GM23338 (cell line): Measurements from ENCODE around the gene HTR1D. TPM values are rescaled to one million over a fixed set of nuclear protein-coding genes. Genes with fewer than 3 reads are reported as not detected.
A peak's percentile ranks its signal among the peaks of the same experiment; 100 is the strongest.

Experiments used
- ATAC-seq: fragments of 200-7000 bp; cut with Tn5 transposase; 3 replicates; pipeline ENCODE4 v1.9.1; 2020
- DNase-seq: peaks from one replicate; pipeline ENCODE4 v3.0.0-alpha.2; 2015; ENCODE audit warnings: low spot score
- H2AFZ ChIP-seq: fragments of 200-600 bp; sonication (generic); 2 replicates; pipeline ENCODE4 v1.8.0; 2016; ENCODE audit warnings: antibody characterized with exemption, mild to moderate bottlenecking, moderate library complexity
- H3F3A ChIP-seq: fragments of 200-600 bp; sonication (generic); replicated peaks from 2 replicates; pipeline ENCODE4 v1.8.0; 2017; ENCODE audit warnings: antibody characterized with exemption, mixed run types, low read depth
- H3K27ac ChIP-seq: fragments of 200-600 bp; sonication (generic); 2 replicates; pipeline ENCODE4 v1.6.1; 2016; ENCODE audit warnings: low read depth
- H3K27me3 ChIP-seq: fragments of 200-600 bp; sonication (generic); 2 replicates; pipeline ENCODE4 v1.8.0; 2016; ENCODE audit warnings: mild to moderate bottlenecking, mixed run types, moderate library complexity; ENCODE audit not compliant: insufficient read depth
- H3K36me3 ChIP-seq: fragments of 200-600 bp; sonication (generic); 2 replicates; pipeline ENCODE4 v1.8.0; 2016; ENCODE audit warnings: mild to moderate bottlenecking; ENCODE audit not compliant: insufficient read depth
- H3K4me1 ChIP-seq: fragments of 200-600 bp; sonication (generic); 2 replicates; pipeline ENCODE4 v1.8.0; 2016; ENCODE audit warnings: mild to moderate bottlenecking, moderate library complexity; ENCODE audit not compliant: insufficient read depth
- H3K4me2 ChIP-seq: fragments of 200-600 bp; sonication (generic); 2 replicates; pipeline ENCODE4 v1.7.1; 2017; ENCODE audit warnings: mixed run types
- H3K4me3 ChIP-seq: fragments of 200-600 bp; sonication (generic); 2 replicates; pipeline ENCODE4 v1.6.1; 2016; ENCODE audit warnings: mixed run types
- H3K79me2 ChIP-seq: fragments of 200-600 bp; sonication (generic); replicated peaks from 2 replicates; pipeline ENCODE4 v1.8.0; 2017; ENCODE audit warnings: mild to moderate bottlenecking; ENCODE audit not compliant: insufficient read depth
- H3K9me2 ChIP-seq: fragments of 200-600 bp; sonication (generic); 2 replicates; pipeline ENCODE4 v1.8.0; 2017; ENCODE audit not compliant: insufficient read depth
- H4K20me1 ChIP-seq: fragments of 200-600 bp; sonication (generic); replicated peaks from 2 replicates; pipeline ENCODE4 v1.8.0; 2017; ENCODE audit warnings: mild to moderate bottlenecking; ENCODE audit not compliant: insufficient read depth
- H3K27ac Mint-ChIP-seq: 2 replicates; pipeline ENCODE4 v1.8.0; 2020; ENCODE audit warnings: inconsistent platforms, mild to moderate bottlenecking, moderate library complexity, mixed read lengths
- H3K27me3 Mint-ChIP-seq: 3 replicates; pipeline ENCODE4 v1.8.0; 2022; ENCODE audit warnings: low read depth, mild to moderate bottlenecking, moderate library complexity, mixed read lengths, inconsistent platforms; ENCODE audit not compliant: insufficient read depth, poor library complexity
- H3K36me3 Mint-ChIP-seq: 3 replicates; pipeline ENCODE4 v1.8.0; 2021; ENCODE audit warnings: low read depth, mild to moderate bottlenecking, inconsistent platforms, moderate library complexity, mixed read lengths
- H3K4me1 Mint-ChIP-seq: 3 replicates; pipeline ENCODE4 v1.8.0; 2020; ENCODE audit warnings: mild to moderate bottlenecking, inconsistent platforms, mixed read lengths
- H3K4me3 Mint-ChIP-seq: 3 replicates; pipeline ENCODE4 v1.8.0; 2021; ENCODE audit warnings: moderate library complexity, mild to moderate bottlenecking, inconsistent platforms, mixed read lengths
- H3K9me3 Mint-ChIP-seq: 3 replicates; pipeline ENCODE4 v1.8.0; 2020; ENCODE audit warnings: moderate library complexity, mild to moderate bottlenecking, inconsistent platforms, mixed read lengths
- CREB1 ChIP-seq: fragments of 250-450 bp; sonication (Bioruptor Pico); IDR thresholded peaks from 2 replicates; pipeline ENCODE4 v1.5.0; 2020; ENCODE audit warnings: low read depth, mild to moderate bottlenecking, moderate library complexity
- ETS1 ChIP-seq: IDR thresholded peaks from 2 replicates; pipeline ENCODE4 v1.6.1; 2016; ENCODE audit warnings: antibody characterized with exemption
- EZH2 ChIP-seq: fragments of 200-600 bp; sonication (generic); IDR thresholded peaks from one replicate; pipeline ENCODE4 v1.8.0; 2017; ENCODE audit warnings: antibody characterized with exemption, mild to moderate bottlenecking, low read depth; ENCODE audit not compliant: unreplicated experiment
- EZH2phosphoT487 ChIP-seq: fragments of 200-600 bp; sonication (generic); IDR thresholded peaks from one replicate; pipeline ENCODE4 v1.8.1; 2018; ENCODE audit warnings: antibody characterized with exemption; ENCODE audit not compliant: unreplicated experiment
- POLR2AphosphoS5 ChIP-seq: IDR thresholded peaks from 2 replicates; pipeline ENCODE4 v1.6.1; 2016; ENCODE audit warnings: antibody characterized with exemption, low read depth
- REST ChIP-seq: IDR thresholded peaks from one replicate; pipeline ENCODE4 v1.6.1; 2018; ENCODE audit warnings: antibody characterized with exemption; ENCODE audit not compliant: unreplicated experiment
- ZNF331 ChIP-seq: fragments of 250-450 bp; sonication (Bioruptor Pico); IDR thresholded peaks from 2 replicates; pipeline ENCODE4 v1.5.0; 2020; ENCODE audit warnings: low read depth, mild to moderate bottlenecking, moderate library complexity
- ZNF462 ChIP-seq: fragments of 250-450 bp; sonication (Bioruptor Pico); IDR thresholded peaks from 2 replicates; pipeline ENCODE4 v1.5.0; 2020; ENCODE audit warnings: mild to moderate bottlenecking, moderate library complexity
- polyA plus RNA-seq: library from polyadenylated mRNA; unstranded; fragments of >200 nt; fragmentation: Nextera tagmentation; extraction: Ambion mirVana; gene quantifications from 2 replicates; pipeline ENCODE4 v1.2.1, GENCODE V29; 2016
- total RNA-seq: library from RNA; depleted of rRNA; stranded (reverse); fragments of >200 nt; shearing (Covaris generic); gene quantifications from 2 replicates; pipeline ENCODE4 v1.2.3, GENCODE V29; 2014
- TF ChIP-seq, protein P1 (sequence below), 2 experiments: fragments of 200-600 bp in 1 of 2; sonication (generic) in 1 of 2; conservative IDR thresholded peaks; 2 replicates each; pipeline versions ENCODE4 v1.5.1 to v1.6.1; 2016 to 2017; ENCODE audit warnings: antibody characterized with exemption in 2 of 2, low read depth in 2 of 2, mild to moderate bottlenecking in 2 of 2, moderate library complexity in 1 of 2

Gene HTR1D
- total and polyA plus RNA-seq, 2 experiments from 2014 or later = 2.4 to 4.1 TPM

GRCh38 chr1:23168445-23169194 is 48.7 kb downstream of the HTR1D start, which contains the start of gene LUZP1:
TSS of gene LUZP1 (minus strand) at chr1:23168856.
- Histone ChIP-seq H3K79me2 (peaks cover 40% of the 10 kb centered on the region), H3K4me3 (peak within 1 kb of the TSS; percentile 98), H3K27ac (peak within 1 kb of the TSS; percentile 97), H3K9me2 (no peaks in the 10 kb centered on the region), H3F3A (0 out of 2 replicates have a peak, but pooled peaks cover 2% of the 10 kb centered on the region), H3K27me3 (no peaks in the 10 kb centered on the region), H3K4me1 (peaks cover 21% of the 10 kb centered on the region), H4K20me1 (peaks cover 33% of the 10 kb centered on the region), H2AFZ (peak within 1 kb of the TSS; percentile 82), H3K36me3 (no peaks in the 10 kb centered on the region), H3K4me2 (peak within 1 kb of the TSS; percentile 84)
- H3K27ac Mint-ChIP-seq = peak within 1 kb of the TSS; percentile 98
- peak; percentile 81 for DNase-seq
- TF ChIP-seq ZNF331 (CRISPR knock-in tag) = no peak
- TF ChIP-seq ZNF462 (CRISPR knock-in tag) = no peak
- TF ChIP-seq POLR2AphosphoS5 = peak; percentile 98
- TF ChIP-seq CREB1 (CRISPR knock-in tag) = peak; percentile 96
- TF ChIP-seq, protein P1, sequence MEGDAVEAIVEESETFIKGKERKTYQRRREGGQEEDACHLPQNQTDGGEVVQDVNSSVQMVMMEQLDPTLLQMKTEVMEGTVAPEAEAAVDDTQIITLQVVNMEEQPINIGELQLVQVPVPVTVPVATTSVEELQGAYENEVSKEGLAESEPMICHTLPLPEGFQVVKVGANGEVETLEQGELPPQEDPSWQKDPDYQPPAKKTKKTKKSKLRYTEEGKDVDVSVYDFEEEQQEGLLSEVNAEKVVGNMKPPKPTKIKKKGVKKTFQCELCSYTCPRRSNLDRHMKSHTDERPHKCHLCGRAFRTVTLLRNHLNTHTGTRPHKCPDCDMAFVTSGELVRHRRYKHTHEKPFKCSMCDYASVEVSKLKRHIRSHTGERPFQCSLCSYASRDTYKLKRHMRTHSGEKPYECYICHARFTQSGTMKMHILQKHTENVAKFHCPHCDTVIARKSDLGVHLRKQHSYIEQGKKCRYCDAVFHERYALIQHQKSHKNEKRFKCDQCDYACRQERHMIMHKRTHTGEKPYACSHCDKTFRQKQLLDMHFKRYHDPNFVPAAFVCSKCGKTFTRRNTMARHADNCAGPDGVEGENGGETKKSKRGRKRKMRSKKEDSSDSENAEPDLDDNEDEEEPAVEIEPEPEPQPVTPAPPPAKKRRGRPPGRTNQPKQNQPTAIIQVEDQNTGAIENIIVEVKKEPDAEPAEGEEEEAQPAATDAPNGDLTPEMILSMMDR (conservative IDR thresholded peaks at IDR 0.05; ENCODE audit: low read depth in 2 of 2) = 0 out of 4 replicates have a peak, but pooled peaks of 1 of the 2 experiments have one; percentile 4
- TF ChIP-seq REST = no peak
- TF ChIP-seq ETS1 = no peak
- no peak for TF ChIP-seq EZH2phosphoT487
- TF ChIP-seq EZH2 = no peak
- peaks cover 27% of the 10 kb centered on the region for H3K4me1 Mint-ChIP-seq
- H3K27me3 Mint-ChIP-seq = peaks cover 10% of the 10 kb centered on the region
- peak within 1 kb of the TSS; percentile 96 for H3K4me3 Mint-ChIP-seq
- peak; percentile 72 for ATAC-seq
- H3K9me3 Mint-ChIP-seq = no peaks in the 10 kb centered on the region
- no peaks in the 10 kb centered on the region for H3K36me3 Mint-ChIP-seq
